Fibroblast of lung (primary cell): ENCODE measurements around the gene C9orf50.
"Not testable (repeated sequence)": the region's sequence is repeated elsewhere in the genome, so short reads cannot be mapped to it uniquely, and the experiment has no call there.

Experiments
- CTCF ChIP-seq, 2 donors: IDR thresholded peaks in 1 of 2; conservative IDR thresholded peaks in 1 of 2; 1 replicate in 1 of 2; 2 replicates in 1 of 2; pipeline ENCODE4 v1.5.1; 2011 to 2012; ENCODE audit warnings: low read length in 2 of 2, control low read depth in 1 of 2, inconsistent platforms in 1 of 2, low read depth in 1 of 2, mild to moderate bottlenecking in 1 of 2
- EZH2 ChIP-seq: IDR thresholded peaks from 2 replicates; pipeline ENCODE4 v1.5.1; 2012; ENCODE audit warnings: low read length, control low read depth, mild to moderate bottlenecking; ENCODE audit errors: missing control alignments

- TF ChIP-seq CTCF (conservative IDR thresholded peaks at IDR 0.05 in 1 of 2, IDR thresholded peaks at IDR 0.05 in 1 of 2; ENCODE audit: low read depth in 1 of 2, low read length in 2 of 2); EZH2: not testable (repeated sequence)
Observed at GRCh38 chr9:129636343-129636742, 15.4 kb upstream of the C9orf50 start.
